ENCODE data around the gene FAM210B.

DNA sequence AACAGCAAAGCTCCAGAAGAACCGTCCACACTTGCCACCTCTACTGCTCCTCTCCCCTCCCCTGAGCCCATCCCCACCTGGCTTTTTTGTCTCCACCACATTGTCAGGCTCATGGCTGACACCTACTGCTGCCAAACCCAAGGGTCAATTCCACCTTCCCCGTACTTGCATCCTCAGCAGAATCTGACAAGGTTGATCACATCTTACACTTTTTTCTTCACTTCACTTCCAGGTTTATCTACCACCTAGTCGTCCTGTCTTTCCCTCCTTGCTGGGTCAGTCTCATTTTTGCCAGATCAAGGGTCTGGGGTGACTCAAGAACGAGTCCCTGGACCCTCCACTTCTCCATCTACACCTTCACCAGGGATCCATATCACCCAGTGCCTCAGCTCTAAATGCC, 30.1 kb downstream of the FAM210B start:
- TF ChIP-seq, protein P1, sequence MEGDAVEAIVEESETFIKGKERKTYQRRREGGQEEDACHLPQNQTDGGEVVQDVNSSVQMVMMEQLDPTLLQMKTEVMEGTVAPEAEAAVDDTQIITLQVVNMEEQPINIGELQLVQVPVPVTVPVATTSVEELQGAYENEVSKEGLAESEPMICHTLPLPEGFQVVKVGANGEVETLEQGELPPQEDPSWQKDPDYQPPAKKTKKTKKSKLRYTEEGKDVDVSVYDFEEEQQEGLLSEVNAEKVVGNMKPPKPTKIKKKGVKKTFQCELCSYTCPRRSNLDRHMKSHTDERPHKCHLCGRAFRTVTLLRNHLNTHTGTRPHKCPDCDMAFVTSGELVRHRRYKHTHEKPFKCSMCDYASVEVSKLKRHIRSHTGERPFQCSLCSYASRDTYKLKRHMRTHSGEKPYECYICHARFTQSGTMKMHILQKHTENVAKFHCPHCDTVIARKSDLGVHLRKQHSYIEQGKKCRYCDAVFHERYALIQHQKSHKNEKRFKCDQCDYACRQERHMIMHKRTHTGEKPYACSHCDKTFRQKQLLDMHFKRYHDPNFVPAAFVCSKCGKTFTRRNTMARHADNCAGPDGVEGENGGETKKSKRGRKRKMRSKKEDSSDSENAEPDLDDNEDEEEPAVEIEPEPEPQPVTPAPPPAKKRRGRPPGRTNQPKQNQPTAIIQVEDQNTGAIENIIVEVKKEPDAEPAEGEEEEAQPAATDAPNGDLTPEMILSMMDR (IDR thresholded peaks at IDR 0.05; ENCODE audit: low read depth, low read length, poor library complexity, severe bottlenecking): no peak
- no peak for TF ChIP-seq EZH2phosphoT487 (IDR thresholded peaks at IDR 0.05; ENCODE audit: borderline replicate concordance, low read length)
